HEK293 (cell line): ENCODE measurements around the gene RNF34.

ENCODE experiments used
- CTCF ChIA-PET: fragments of 350-600 bp; formaldehyde crosslinking; extraction: SDS; loops from one replicate; lab custom pipeline; 2021; ENCODE audit warnings: antibody characterized with exemption; lab: Yijun Ruan, JAX
- POLR2A ChIA-PET: fragments of 300-600 bp; formaldehyde crosslinking; extraction: SDS; loops from one replicate; lab custom pipeline; 2020; ENCODE audit warnings: antibody characterized with exemption, inconsistent platforms; lab: Yijun Ruan, JAX
- H3K27ac ChIP-seq: fragments of 200-500 bp; sonication (Bioruptor generic); 2 replicates; pipeline ENCODE4 v1.5.1; 2014; ENCODE audit warnings: low read depth, low read length, control low read depth, inconsistent platforms; ENCODE audit errors: extremely low read depth
- H3K36me3 ChIP-seq, 2 experiments: fragments of 200-500 bp in 1 of 2; sonication (Bioruptor generic) in 1 of 2; 1 replicate in 1 of 2; 2 replicates in 1 of 2; pipeline ENCODE4 v1.5.1; 2014 to 2017; ENCODE audit warnings: inconsistent platforms in 2 of 2, low read length in 2 of 2; ENCODE audit not compliant: control insufficient read depth in 2 of 2, insufficient read depth in 1 of 2
- H3K4me1 ChIP-seq: fragments of 200-500 bp; sonication (Bioruptor generic); 2 replicates; pipeline ENCODE4 v1.5.1; 2014; ENCODE audit warnings: mild to moderate bottlenecking, low read length, inconsistent platforms; ENCODE audit not compliant: control insufficient read depth, insufficient read depth
- H3K4me3 ChIP-seq: 2 replicates; pipeline ENCODE4 v1.5.1; 2011; ENCODE audit warnings: low read depth, mild to moderate bottlenecking, control low read depth, low read length, moderate library complexity
- H3K9me3 ChIP-seq: fragments of 200-500 bp; sonication (Bioruptor generic); 2 replicates; pipeline ENCODE4 v1.5.1; 2014; ENCODE audit warnings: low read depth, low read length, inconsistent platforms; ENCODE audit not compliant: control insufficient read depth, insufficient read depth
- HOXC10 ChIP-seq: sonication (generic); formaldehyde crosslinking; IDR thresholded peaks from 2 replicates; pipeline ENCODE4 v1.8.1; 2023; ENCODE audit warnings: mild to moderate bottlenecking, missing genetic modification reagents
- KLF10 ChIP-seq: fragments of 450-650 bp; IDR thresholded peaks from 2 replicates; pipeline ENCODE4 v1.5.1; 2018; ENCODE audit warnings: missing biosample characterization, mild to moderate bottlenecking, missing genetic modification characterization
- MZF1 ChIP-seq: fragments of 450-650 bp; formaldehyde crosslinking; IDR thresholded peaks from 2 replicates; pipeline ENCODE4 v1.5.1; 2017; ENCODE audit warnings: missing biosample characterization, missing genetic modification characterization, borderline replicate concordance
- SCRT1 ChIP-seq: fragments of 450-650 bp; formaldehyde crosslinking; IDR thresholded peaks from 2 replicates; pipeline ENCODE4 v1.5.1; 2016; ENCODE audit warnings: missing biosample characterization, missing genetic modification characterization, borderline replicate concordance
- SP7 ChIP-seq: fragments of 450-650 bp; formaldehyde crosslinking; IDR thresholded peaks from 2 replicates; pipeline ENCODE4 v1.5.1; 2016; ENCODE audit warnings: missing biosample characterization, missing genetic modification characterization
- YY1 ChIP-seq: fragments of 450-650 bp; formaldehyde crosslinking; IDR thresholded peaks from 2 replicates; pipeline ENCODE4 v1.5.1; 2018; ENCODE audit warnings: missing biosample characterization, missing genetic modification characterization
- ZIC2 ChIP-seq: fragments of 450-650 bp; formaldehyde crosslinking; IDR thresholded peaks from 2 replicates; pipeline ENCODE4 v1.5.1; 2016; ENCODE audit warnings: missing biosample characterization, missing genetic modification characterization
- ZNF132 ChIP-seq: fragments of 450-650 bp; formaldehyde crosslinking; IDR thresholded peaks from 2 replicates; pipeline ENCODE4 v1.5.1; 2017; ENCODE audit warnings: missing biosample characterization, missing genetic modification characterization, borderline replicate concordance
- ZNF148 ChIP-seq: fragments of 450-650 bp; formaldehyde crosslinking; IDR thresholded peaks from 2 replicates; pipeline ENCODE4 v1.5.0; 2017; ENCODE audit warnings: missing biosample characterization, missing genetic modification characterization, borderline replicate concordance
- ZNF174 ChIP-seq: fragments of 450-650 bp; formaldehyde crosslinking; IDR thresholded peaks from 2 replicates; pipeline ENCODE4 v1.5.0; 2017; ENCODE audit warnings: missing biosample characterization, mild to moderate bottlenecking, missing genetic modification characterization
- ZNF341 ChIP-seq: fragments of 450-650 bp; formaldehyde crosslinking; IDR thresholded peaks from 2 replicates; pipeline ENCODE4; 2016; ENCODE audit warnings: low read depth, missing biosample characterization, missing genetic modification characterization
- ZNF416 ChIP-seq: fragments of 450-650 bp; formaldehyde crosslinking; IDR thresholded peaks from 2 replicates; pipeline ENCODE4 v1.5.1; 2016; ENCODE audit warnings: missing biosample characterization, missing genetic modification characterization
- ZNF623 ChIP-seq: fragments of 450-650 bp; formaldehyde crosslinking; IDR thresholded peaks from 2 replicates; pipeline ENCODE4 v1.5.1; 2016; ENCODE audit warnings: missing biosample characterization, missing genetic modification characterization
- ZNF624 ChIP-seq: fragments of 450-650 bp; formaldehyde crosslinking; IDR thresholded peaks from 2 replicates; pipeline ENCODE4 v1.5.1; 2017; ENCODE audit warnings: missing biosample characterization, missing genetic modification characterization
- ZNF785 ChIP-seq: fragments of 450-650 bp; formaldehyde crosslinking; IDR thresholded peaks from 2 replicates; pipeline ENCODE4 v1.5.1; 2016; ENCODE audit warnings: missing biosample characterization, missing genetic modification characterization
- TF ChIP-seq, protein P1 (sequence below): fragments of 450-650 bp; formaldehyde crosslinking; IDR thresholded peaks from 2 replicates; pipeline ENCODE4 v1.5.1; 2016; ENCODE audit warnings: missing biosample characterization, missing genetic modification characterization, low read depth
- TF ChIP-seq, protein P2 (sequence below): fragments of 450-650 bp; formaldehyde crosslinking; conservative IDR thresholded peaks from 2 replicates; pipeline ENCODE4 v1.5.1; 2016; ENCODE audit warnings: low read depth, missing biosample characterization, missing genetic modification characterization

Gene RNF34

DNA sequence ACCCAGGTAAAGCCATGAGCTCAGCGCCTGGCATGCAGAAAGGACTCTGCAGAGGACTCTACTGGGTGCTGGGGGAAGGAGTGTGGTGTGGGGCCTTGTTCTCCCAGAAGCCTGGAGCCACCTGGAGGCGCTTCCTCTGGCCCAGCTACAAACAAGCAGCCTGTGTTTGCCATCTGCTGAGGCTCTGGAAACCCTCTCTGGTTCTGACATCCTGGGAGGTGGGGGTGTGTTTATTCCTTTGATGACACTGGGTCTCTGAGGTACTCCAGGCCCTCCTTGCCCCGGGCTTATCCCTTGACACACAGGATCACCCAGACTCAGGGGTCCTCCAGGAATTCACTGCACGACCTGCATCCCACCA lies 44.9 kb downstream of the RNF34 start:
- Histone ChIP-seq H3K4me1 (no peaks in the 10 kb centered on the region), H3K27ac (no peak overlapping the region), H3K9me3 (no peaks in the 10 kb centered on the region), H3K36me3 (peaks cover 10 to 50% of the 10 kb centered on the region in 2 experiments; a peak in 2 of 3 replicates), H3K4me3 (no peak overlapping the region)
- CTCF ChIA-PET, result interaction anchor here (1.5 to 4.6 kb wide), 5 partner anchors 9 to 111 kb away, joined by 3 to 58 read pairs (median 13); no protein-coding TSS in a partner anchor
- TF ChIP-seq SP7 (tag by site-specific recombination) (no peak), YY1 (tag by site-specific recombination) (no peak)
- POLR2A ChIA-PET, result no interaction called here

DNA sequence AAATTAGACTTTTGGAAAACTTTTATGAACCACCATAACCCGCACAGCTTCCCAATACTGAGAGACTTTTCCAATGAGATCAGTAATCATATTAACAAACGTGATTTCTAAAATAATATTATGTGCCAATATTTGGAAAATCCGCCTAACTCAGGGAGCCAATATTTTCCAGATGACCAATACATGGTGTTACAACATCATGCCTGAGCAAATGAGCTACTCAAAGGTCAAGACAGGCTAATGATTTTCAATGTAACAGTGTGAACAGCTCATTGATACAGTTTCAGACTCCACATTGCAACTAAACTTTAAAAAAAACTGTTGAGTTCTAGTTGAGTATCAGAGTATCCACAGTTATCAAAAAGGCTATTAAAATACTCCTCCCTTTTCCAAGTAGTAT lies 46.8 kb downstream of the RNF34 start:
- no peak overlapping the region for H3K4me3 ChIP-seq
- POLR2A ChIA-PET, result interaction anchor here (0.6 kb wide), 1 partner anchor 133 kb away, joined by 4 read pairs; no protein-coding TSS in a partner anchor
- CTCF ChIA-PET, result interaction anchor here (0.6 to 1.3 kb wide), 4 partner anchors 15 to 112 kb away, joined by 3 to 9 read pairs (median 4); no protein-coding TSS in a partner anchor
- H3K36me3 ChIP-seq, result peaks cover 5 to 35% of the 10 kb centered on the region in 2 experiments; a peak in 2 of 3 replicates
- H3K4me1 ChIP-seq, result no peaks in the 10 kb centered on the region
- no peak overlapping the region for H3K27ac ChIP-seq
- TF ChIP-seq SCRT1 (tag by site-specific recombination), result no peak
- no peak for TF ChIP-seq KLF10 (tag by site-specific recombination)
- TF ChIP-seq, protein P1, sequence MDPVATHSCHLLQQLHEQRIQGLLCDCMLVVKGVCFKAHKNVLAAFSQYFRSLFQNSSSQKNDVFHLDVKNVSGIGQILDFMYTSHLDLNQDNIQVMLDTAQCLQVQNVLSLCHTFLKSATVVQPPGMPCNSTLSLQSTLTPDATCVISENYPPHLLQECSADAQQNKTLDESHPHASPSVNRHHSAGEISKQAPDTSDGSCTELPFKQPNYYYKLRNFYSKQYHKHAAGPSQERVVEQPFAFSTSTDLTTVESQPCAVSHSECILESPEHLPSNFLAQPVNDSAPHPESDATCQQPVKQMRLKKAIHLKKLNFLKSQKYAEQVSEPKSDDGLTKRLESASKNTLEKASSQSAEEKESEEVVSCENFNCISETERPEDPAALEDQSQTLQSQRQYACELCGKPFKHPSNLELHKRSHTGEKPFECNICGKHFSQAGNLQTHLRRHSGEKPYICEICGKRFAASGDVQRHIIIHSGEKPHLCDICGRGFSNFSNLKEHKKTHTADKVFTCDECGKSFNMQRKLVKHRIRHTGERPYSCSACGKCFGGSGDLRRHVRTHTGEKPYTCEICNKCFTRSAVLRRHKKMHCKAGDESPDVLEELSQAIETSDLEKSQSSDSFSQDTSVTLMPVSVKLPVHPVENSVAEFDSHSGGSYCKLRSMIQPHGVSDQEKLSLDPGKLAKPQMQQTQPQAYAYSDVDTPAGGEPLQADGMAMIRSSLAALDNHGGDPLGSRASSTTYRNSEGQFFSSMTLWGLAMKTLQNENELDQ, result no peak
- TF ChIP-seq ZNF624 (tag by site-specific recombination), result no peak
- no peak for TF ChIP-seq MZF1
- TF ChIP-seq, all 188 proteins: peak for 0
- no peaks in the 10 kb centered on the region for H3K9me3 ChIP-seq

DNA sequence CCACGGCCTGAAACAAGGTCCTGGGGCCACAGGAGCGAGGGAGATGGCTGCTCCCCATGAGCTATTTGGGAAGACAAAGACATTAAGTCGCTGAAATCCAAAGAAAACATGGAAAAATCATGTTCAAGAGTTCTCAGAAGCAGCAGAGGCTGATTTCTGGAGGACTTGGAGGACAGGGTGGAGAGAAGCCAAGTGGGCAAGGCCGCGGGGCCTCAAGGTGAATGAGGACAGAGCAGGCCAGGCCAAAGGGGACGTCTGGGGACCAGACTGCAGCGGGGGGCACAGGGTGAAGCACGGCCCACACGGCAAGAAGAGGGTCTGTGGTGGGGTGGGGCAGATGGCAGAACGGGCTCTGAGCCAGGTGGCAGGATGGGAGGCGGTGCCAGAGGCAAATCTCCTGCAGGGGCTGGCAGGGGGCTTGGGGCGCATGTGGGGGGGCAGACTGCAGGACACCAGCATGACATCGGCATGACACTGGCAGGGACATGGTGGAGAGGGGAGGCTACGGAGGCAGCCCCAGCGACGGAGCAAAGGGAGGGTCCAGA lies 48.9 kb downstream of the RNF34 start:
- Histone ChIP-seq H3K4me1 (no peaks in the 10 kb centered on the region), H3K27ac (no peak overlapping the region), H3K36me3 (peaks cover 5 to 28% of the 10 kb centered on the region in 2 experiments; a peak in 2 of 3 replicates), H3K4me3 (no peak overlapping the region), H3K9me3 (no peaks in the 10 kb centered on the region)
- ChIA-PET POLR2A (no interaction called here), CTCF (interaction anchor here (0.6 to 1.2 kb wide), 3 partner anchors 46 to 233 kb away, joined by 3 to 4 read pairs (median 3); no protein-coding TSS in a partner anchor)
- TF ChIP-seq ZNF174 (no peak), ZNF341 (tag by site-specific recombination) (no peak), ZNF148 (tag by site-specific recombination) (no peak), HOXC10 (CRISPR knock-in tag) (no peak), ZNF623 (tag by site-specific recombination) (peak; percentile 60), ZNF416 (tag by site-specific recombination) (no peak), ZNF785 (tag by site-specific recombination) (no peak), ZIC2 (tag by site-specific recombination) (peak; percentile 54; the same call in 1 of the 2 replicates), ZNF132 (tag by site-specific recombination) (no peak)
- TF ChIP-seq, protein P2, sequence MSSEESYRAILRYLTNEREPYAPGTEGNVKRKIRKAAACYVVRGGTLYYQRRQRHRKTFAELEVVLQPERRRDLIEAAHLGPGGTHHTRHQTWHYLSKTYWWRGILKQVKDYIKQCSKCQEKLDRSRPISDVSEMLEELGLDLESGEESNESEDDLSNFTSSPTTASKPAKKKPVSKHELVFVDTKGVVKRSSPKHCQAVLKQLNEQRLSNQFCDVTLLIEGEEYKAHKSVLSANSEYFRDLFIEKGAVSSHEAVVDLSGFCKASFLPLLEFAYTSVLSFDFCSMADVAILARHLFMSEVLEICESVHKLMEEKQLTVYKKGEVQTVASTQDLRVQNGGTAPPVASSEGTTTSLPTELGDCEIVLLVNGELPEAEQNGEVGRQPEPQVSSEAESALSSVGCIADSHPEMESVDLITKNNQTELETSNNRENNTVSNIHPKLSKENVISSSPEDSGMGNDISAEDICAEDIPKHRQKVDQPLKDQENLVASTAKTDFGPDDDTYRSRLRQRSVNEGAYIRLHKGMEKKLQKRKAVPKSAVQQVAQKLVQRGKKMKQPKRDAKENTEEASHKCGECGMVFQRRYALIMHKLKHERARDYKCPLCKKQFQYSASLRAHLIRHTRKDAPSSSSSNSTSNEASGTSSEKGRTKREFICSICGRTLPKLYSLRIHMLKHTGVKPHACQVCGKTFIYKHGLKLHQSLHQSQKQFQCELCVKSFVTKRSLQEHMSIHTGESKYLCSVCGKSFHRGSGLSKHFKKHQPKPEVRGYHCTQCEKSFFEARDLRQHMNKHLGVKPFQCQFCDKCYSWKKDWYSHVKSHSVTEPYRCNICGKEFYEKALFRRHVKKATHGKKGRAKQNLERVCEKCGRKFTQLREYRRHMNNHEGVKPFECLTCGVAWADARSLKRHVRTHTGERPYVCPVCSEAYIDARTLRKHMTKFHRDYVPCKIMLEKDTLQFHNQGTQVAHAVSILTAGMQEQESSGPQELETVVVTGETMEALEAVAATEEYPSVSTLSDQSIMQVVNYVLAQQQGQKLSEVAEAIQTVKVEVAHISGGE (tag by site-specific recombination), result no peak
